Peyer's patch (tissue), 4 donors: ENCODE data around the gene SYT14. TPM values are rescaled to one million over a fixed set of nuclear protein-coding genes. Genes with fewer than 3 reads are reported as not detected.
"Not testable (repeated sequence)": the region's sequence is repeated elsewhere in the genome, so short reads cannot be mapped to it uniquely, and the experiment has no call there.

Experiments
- DNase-seq, 3 donors: peaks; one replicate each; pipeline ENCODE4 v3.0.0-alpha.2; 2017 to 2019
- H3K27ac ChIP-seq, 4 donors: fragments of 200-600 bp; sonication (generic); one replicate each; pipeline ENCODE4 v1.5.1; 2016 to 2019
- H3K27me3 ChIP-seq, 2 donors: fragments of 200-600 bp; sonication (generic); one replicate each; pipeline ENCODE4 v1.5.1; 2019
- H3K36me3 ChIP-seq, 3 donors: fragments of 200-600 bp; sonication (generic); one replicate each; pipeline ENCODE4 v1.5.1; 2016 to 2019
- H3K4me1 ChIP-seq, 4 donors: fragments of 200-600 bp; sonication (generic); one replicate each; pipeline ENCODE4 v1.5.1; 2016 to 2019
- H3K4me3 ChIP-seq, 4 donors: fragments of 200-600 bp; sonication (generic); 1 replicate in 3 of 4; 2 replicates in 1 of 4; pipeline ENCODE4 v1.5.1; 2016 to 2019; ENCODE audit warnings: mild to moderate bottlenecking in 1 of 4
- H3K9me3 ChIP-seq, 4 donors: fragments of 200-600 bp; sonication (generic); one replicate each; pipeline ENCODE4 v1.5.1; 2016 to 2019; ENCODE audit warnings: mild to moderate bottlenecking in 1 of 4
- CTCF ChIP-seq, 6 experiments: fragments of 450-650 bp in 4 of 6; fragments of 200-600 bp in 2 of 6; sonication (generic) in 1 of 6; IDR thresholded peaks; one replicate each; pipeline ENCODE4 v1.5.1; 2017 to 2019; ENCODE audit warnings: antibody characterized with exemption in 6 of 6, mild to moderate bottlenecking in 3 of 6, moderate library complexity in 1 of 6
- POLR2A ChIP-seq, 2 donors: fragments of 450-650 bp; IDR thresholded peaks; one replicate each; pipeline ENCODE4 v1.5.1; 2017; ENCODE audit warnings: antibody characterized with exemption in 2 of 2, mild to moderate bottlenecking in 2 of 2, moderate library complexity in 2 of 2
- total RNA-seq, 4 donors: library from RNA; depleted of rRNA; stranded (reverse); fragments of >200 nt; gene quantifications; one replicate each; pipeline ENCODE4 v1.1.0, GENCODE V29; 2016

The SYT14 gene
- total RNA-seq, 4 donors from 2014 or later = 0.27 to 0.83 TPM; not detected in 2

- no peak for DNase-seq
- TF ChIP-seq CTCF (IDR thresholded peaks at IDR 0.05) (no peak), POLR2A (IDR thresholded peaks at IDR 0.05) (no peak)
Observed at GRCh38 chr1:209911746-209912145, 26.3 kb upstream of the SYT14 start.

GRCh38 chr1:209912306-209912705, 25.7 kb upstream of the SYT14 start:
- Histone ChIP-seq H3K9me3 (no peaks in the 10 kb centered on the region), H3K36me3 (no peaks in the 10 kb centered on the region), H3K4me1 (no peaks in the 10 kb centered on the region), H3K4me3 (no peak overlapping the region), H3K27me3 (no peaks in the 10 kb centered on the region), H3K27ac (no peak overlapping the region)
- TF ChIP-seq CTCF (IDR thresholded peaks at IDR 0.05) (no peak), POLR2A (IDR thresholded peaks at IDR 0.05) (no peak)
- no peak for DNase-seq

More at GRCh38 chr1:209911746-209912145, 26.3 kb upstream of the SYT14 start:
- H3K9me3 ChIP-seq = no peaks in the 10 kb centered on the region
- no peak overlapping the region for H3K4me3 ChIP-seq
- no peaks in the 10 kb centered on the region for H3K4me1 ChIP-seq
- H3K36me3 ChIP-seq = no peaks in the 10 kb centered on the region
- no peaks in the 10 kb centered on the region for H3K27me3 ChIP-seq
- no peak overlapping the region for H3K27ac ChIP-seq

GRCh38 chr1:209919637-209920036, 18.4 kb upstream of the SYT14 start:
- not testable (repeated sequence) for H3K4me1 ChIP-seq, H3K9me3 ChIP-seq, DNase-seq, H3K27me3 ChIP-seq, H3K27ac ChIP-seq, H3K36me3 ChIP-seq, H3K4me3 ChIP-seq

- Histone ChIP-seq H3K9me3 (no peaks in the 10 kb centered on the region), H3K4me1 (no peaks in the 10 kb centered on the region), H3K36me3 (no peaks in the 10 kb centered on the region), H3K27ac (no peak overlapping the region), H3K27me3 (no peaks in the 10 kb centered on the region), H3K4me3 (no peak overlapping the region)
- no peak for TF ChIP-seq CTCF (IDR thresholded peaks at IDR 0.05)
- no peak for TF ChIP-seq POLR2A (IDR thresholded peaks at IDR 0.05)
- DNase-seq = no peak
Observed at GRCh38 chr1:209920844-209921243, 17.2 kb upstream of the SYT14 start.

- no peaks in the 10 kb centered on the region for H3K27me3 ChIP-seq
- H3K36me3 ChIP-seq = no peaks in the 10 kb centered on the region
- no peaks in the 10 kb centered on the region for H3K9me3 ChIP-seq
- H3K27ac ChIP-seq = no peak overlapping the region
- no peaks in the 10 kb centered on the region for H3K4me1 ChIP-seq
- no peak overlapping the region for H3K4me3 ChIP-seq
- no peak for DNase-seq
- TF ChIP-seq CTCF (IDR thresholded peaks at IDR 0.05) (no peak), POLR2A (IDR thresholded peaks at IDR 0.05) (no peak)
Observed at GRCh38 chr1:209924390-209924789, 13.6 kb upstream of the SYT14 start.

GRCh38 chr1:209926045-209926444, 12.0 kb upstream of the SYT14 start:
- no peak for DNase-seq
- TF ChIP-seq POLR2A (IDR thresholded peaks at IDR 0.05) (no peak), CTCF (IDR thresholded peaks at IDR 0.05) (no peak)
- H3K36me3 ChIP-seq = no peaks in the 10 kb centered on the region
- no peak overlapping the region for H3K27ac ChIP-seq
- no peak overlapping the region for H3K4me3 ChIP-seq
- no peaks in the 10 kb centered on the region for H3K27me3 ChIP-seq
- H3K4me1 ChIP-seq = no peaks in the 10 kb centered on the region
- no peaks in the 10 kb centered on the region for H3K9me3 ChIP-seq
